Duodenal mucosa (tissue), 2 donors: ENCODE data around the gene SH3PXD2A.
"Not testable (repeated sequence)": the region's sequence is repeated elsewhere in the genome, so short reads cannot be mapped to it uniquely, and the experiment has no call there.

ENCODE experiments used
- H3K27ac ChIP-seq: one replicate; pipeline ENCODE4 v1.7.0; 2013; ENCODE audit warnings: low read depth, low read length
- H3K27me3 ChIP-seq, 2 donors: one replicate each; pipeline ENCODE4 v1.7.0; 2013; ENCODE audit warnings: low read length in 2 of 2, control low read depth in 1 of 2; ENCODE audit not compliant: insufficient read depth in 2 of 2, control insufficient read depth in 1 of 2
- H3K36me3 ChIP-seq, 2 donors: one replicate each; pipeline ENCODE4 v1.7.0; 2013; ENCODE audit warnings: low read length in 2 of 2, control low read depth in 1 of 2; ENCODE audit not compliant: insufficient read depth in 2 of 2, control insufficient read depth in 1 of 2
- H3K4me1 ChIP-seq, 2 donors: one replicate each; pipeline ENCODE4 v1.7.0; 2013; ENCODE audit warnings: low read length in 2 of 2, control low read depth in 1 of 2; ENCODE audit not compliant: insufficient read depth in 2 of 2, control insufficient read depth in 1 of 2
- H3K4me3 ChIP-seq, 2 donors: one replicate each; pipeline ENCODE4 v1.7.0; 2013; ENCODE audit warnings: low read length in 2 of 2, low read depth in 1 of 2
- H3K9ac ChIP-seq, 2 donors: one replicate each; pipeline ENCODE4 v1.7.0; 2013; ENCODE audit warnings: low read length in 2 of 2, low read depth in 1 of 2
- H3K9me3 ChIP-seq, 2 donors: one replicate each; pipeline ENCODE4 v1.7.0; 2013; ENCODE audit warnings: low read length in 2 of 2, control low read depth in 1 of 2; ENCODE audit not compliant: control insufficient read depth in 1 of 2

The SH3PXD2A gene

DNA sequence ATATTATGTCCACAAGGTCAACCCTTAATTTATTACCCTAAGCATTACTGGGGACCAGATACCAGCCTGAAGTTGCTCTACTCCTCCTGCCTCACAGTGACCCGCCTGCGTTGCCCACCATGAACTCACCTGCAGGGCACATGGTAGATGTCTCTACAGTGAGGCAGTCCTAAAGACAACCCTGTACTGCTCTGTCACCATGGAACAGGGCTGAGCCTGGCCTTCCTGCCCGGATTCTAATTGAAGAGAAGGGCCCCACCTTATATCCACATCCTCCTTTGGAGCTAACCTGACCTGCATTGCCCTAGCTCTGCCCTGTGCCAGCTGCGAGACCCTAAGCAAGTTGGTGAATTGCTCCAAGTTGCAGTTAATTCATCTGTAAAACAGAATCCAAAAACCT, 4.1 kb downstream of the SH3PXD2A start:
- peaks cover 51 to 57% of the 10 kb centered on the region in 2 donors for H3K4me1 ChIP-seq
- no peaks in the 10 kb centered on the region for H3K9me3 ChIP-seq
- no peaks in the 10 kb centered on the region for H3K36me3 ChIP-seq
- H3K9ac ChIP-seq = no peak overlapping the region
- no peak overlapping the region for H3K4me3 ChIP-seq
- H3K27me3 ChIP-seq = peaks cover 0 to 4% of the 10 kb centered on the region in 2 donors
- no peak overlapping the region for H3K27ac ChIP-seq

DNA sequence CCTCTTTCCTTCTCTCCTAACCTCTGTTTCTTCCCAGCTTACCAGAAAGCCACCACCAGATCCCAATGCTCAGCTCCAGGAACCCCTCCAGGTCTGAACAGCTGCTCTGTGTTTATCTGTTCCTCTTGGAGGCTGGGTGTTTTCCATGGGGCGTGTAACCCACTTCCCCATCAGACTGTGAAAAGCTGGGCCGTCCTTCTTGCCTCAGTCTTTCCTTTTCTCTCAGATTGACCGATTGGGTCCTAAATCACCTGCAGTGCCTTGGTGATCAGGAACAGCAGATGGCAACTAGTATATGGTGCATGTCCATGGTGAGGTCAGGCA, 4.8 kb downstream of the SH3PXD2A start:
- no peaks in the 10 kb centered on the region for H3K9me3 ChIP-seq
- H3K36me3 ChIP-seq = no peaks in the 10 kb centered on the region
- H3K9ac ChIP-seq = no peak overlapping the region
- H3K27me3 ChIP-seq = peaks cover 0 to 4% of the 10 kb centered on the region in 2 donors
- peaks cover 54 to 60% of the 10 kb centered on the region in 2 donors for H3K4me1 ChIP-seq
- no peak overlapping the region for H3K27ac ChIP-seq
- H3K4me3 ChIP-seq = no peak overlapping the region

DNA sequence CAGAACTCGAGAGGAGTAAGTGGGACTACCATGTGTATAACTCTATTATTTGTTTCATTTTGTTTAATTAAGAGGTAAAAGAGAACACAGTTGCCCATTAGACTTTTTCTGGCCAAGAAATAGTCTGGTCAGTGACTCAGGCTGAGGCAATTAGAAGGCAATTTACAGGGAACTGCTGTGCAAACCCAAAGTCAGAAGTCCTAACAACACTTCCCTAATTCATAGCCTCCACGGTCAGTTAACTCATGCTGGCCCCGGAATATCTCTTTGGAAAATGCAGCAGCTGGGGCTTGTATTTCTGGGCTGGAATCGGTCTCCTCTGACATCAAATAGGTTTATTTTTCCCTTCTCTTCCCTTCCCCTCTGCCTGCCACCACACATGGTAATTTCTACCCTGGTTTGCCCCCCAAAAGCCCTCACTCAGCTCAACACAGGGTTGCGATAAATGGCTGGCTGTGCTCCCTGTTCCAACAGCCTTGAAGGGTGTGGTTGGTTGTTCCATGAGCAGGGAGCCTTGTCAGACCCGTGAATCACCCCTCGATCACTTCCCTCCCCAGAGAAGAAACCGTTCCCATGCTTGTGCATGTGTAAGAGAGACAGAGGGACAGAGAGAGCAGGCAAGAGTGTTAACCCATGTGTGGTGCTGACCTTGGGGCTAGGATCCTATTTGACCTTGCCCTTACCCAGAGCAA, 5.3 kb downstream of the SH3PXD2A start:
- no peaks in the 10 kb centered on the region for H3K36me3 ChIP-seq

DNA sequence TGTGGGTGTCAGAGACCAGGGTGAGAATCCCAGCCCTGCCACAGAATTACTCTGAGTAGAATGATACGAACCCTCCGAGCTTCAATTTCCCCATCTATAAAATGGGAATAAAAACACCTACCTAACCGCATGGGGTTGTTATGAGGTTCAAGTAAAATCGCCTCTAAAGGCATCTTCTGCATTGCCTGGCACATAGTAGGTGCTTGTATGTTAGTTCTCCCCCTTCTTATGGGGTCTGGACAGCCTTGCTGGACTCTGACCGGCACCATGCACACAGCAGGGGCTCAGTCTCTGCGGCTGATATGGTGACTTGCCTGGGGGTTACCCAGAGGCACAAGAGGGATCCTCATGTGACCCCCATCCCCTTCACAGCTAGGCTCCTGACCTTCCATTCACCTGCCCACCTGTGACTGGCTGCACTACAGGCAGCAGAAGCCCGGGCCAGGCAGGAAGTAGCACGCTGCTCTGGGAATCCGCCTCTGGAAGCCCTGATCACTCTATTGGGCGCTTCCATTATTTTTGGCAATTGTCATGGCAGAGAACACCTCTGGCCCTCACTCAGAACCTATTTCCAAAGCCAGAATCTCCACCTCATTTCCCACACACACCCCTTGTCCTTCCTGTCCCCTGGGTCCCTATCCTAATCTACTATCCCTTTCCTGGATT, 6.0 kb downstream of the SH3PXD2A start:
- H3K27me3 ChIP-seq = peaks cover 0 to 4% of the 10 kb centered on the region in 2 donors
- no peak overlapping the region for H3K27ac ChIP-seq
- H3K9ac ChIP-seq = no peak overlapping the region
- H3K4me3 ChIP-seq = no peak overlapping the region
- H3K36me3 ChIP-seq = no peaks in the 10 kb centered on the region
- H3K4me1 ChIP-seq = peaks cover 52 to 55% of the 10 kb centered on the region in 2 donors
- H3K9me3 ChIP-seq = no peaks in the 10 kb centered on the region

More for the DNA sequence above, 5.3 kb downstream of the SH3PXD2A start:
- Histone ChIP-seq H3K9ac (no peak overlapping the region), H3K4me1 (peaks cover 54 to 59% of the 10 kb centered on the region in 2 donors), H3K27me3 (peaks cover 0 to 4% of the 10 kb centered on the region in 2 donors), H3K27ac (peak overlapping the region; percentile 13), H3K4me3 (no peak overlapping the region), H3K9me3 (no peaks in the 10 kb centered on the region)

DNA sequence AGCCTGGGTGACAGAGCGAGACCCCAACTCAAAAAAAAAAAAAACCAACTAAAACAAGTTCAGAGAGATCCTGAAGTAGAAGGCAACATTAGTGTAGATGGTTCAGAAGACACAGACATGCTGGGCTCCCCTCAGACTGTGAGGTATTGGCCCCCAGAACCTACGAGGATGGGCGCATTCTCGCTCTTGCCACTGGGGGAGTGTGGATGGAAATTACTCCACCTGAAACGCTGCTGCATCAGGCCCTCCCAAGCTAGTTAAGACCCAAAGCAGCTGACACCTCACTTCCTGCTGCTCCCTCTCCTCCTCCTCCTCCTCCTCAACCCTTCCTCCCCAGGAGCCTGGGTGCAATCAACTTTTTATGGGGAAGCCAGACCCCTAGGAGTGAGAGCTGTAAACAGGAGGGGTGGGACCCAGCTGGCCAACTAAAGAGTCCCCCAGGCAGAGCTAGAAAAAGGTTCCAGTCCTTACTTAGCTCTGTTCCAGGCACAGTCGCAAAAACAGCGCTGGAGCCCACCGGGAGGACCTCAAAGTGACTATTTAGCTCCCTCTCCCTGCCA, 7.4 kb downstream of the SH3PXD2A start:
- peaks cover 47 to 49% of the 10 kb centered on the region in 2 donors for H3K4me1 ChIP-seq
- no peak overlapping the region for H3K27ac ChIP-seq
- H3K27me3 ChIP-seq = no peaks in the 10 kb centered on the region
- H3K4me3 ChIP-seq = no peak overlapping the region
- H3K9ac ChIP-seq = no peak overlapping the region
- no peaks in the 10 kb centered on the region for H3K36me3 ChIP-seq
- no peaks in the 10 kb centered on the region for H3K9me3 ChIP-seq

DNA sequence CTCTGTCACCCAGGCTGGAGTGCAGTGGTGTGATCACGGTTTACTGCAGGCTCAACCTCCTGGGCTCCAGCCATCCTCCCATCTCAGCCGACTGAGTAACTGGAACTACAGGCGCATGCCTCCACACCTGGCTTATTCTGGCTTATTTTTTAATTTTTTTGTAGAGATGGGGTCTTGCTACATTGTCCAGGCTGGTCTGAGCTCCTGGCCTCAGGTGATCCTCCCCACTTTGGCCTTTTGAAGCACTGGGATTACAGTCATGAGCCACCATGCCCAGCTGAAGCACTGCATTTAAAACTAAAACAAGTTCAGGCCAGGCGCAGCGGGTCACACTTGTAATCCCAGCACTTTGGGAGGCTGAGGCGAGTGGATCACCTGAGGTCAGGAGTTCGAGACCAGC, 8.0 kb downstream of the SH3PXD2A start:
- Histone ChIP-seq H3K27ac (no peak overlapping the region), H3K9me3 (no peaks in the 10 kb centered on the region), H3K4me3 (no peak overlapping the region), H3K27me3 (no peaks in the 10 kb centered on the region), H3K4me1 (peaks cover 47 to 48% of the 10 kb centered on the region in 2 donors), H3K36me3 (no peaks in the 10 kb centered on the region), H3K9ac (no peak overlapping the region)

DNA sequence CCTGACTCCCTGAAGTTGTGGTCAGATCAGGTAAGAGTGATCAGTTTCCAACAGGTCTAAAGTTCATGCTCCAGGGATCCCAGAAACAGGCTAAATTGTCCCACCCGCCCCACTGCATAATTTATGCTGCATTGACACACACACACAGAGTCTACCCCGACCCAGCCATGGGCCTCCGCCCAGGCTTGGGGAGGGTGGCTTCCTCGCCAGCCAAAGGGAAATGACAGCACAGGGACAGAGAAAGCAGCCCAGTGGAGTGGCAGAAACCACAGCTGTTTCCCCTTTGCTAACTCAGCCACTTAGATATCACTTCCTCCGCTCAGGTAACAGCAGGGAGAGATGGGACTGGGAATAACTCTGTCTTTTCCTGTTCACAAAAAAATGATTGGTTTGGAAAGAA, 9.4 kb downstream of the SH3PXD2A start:
- H3K4me1 ChIP-seq = peaks cover 34 to 35% of the 10 kb centered on the region in 2 donors
- no peaks in the 10 kb centered on the region for H3K27me3 ChIP-seq
- peak overlapping the region in 1 of 2 donors; percentile 16 for H3K4me3 ChIP-seq
- H3K9me3 ChIP-seq = no peaks in the 10 kb centered on the region
- no peak overlapping the region for H3K27ac ChIP-seq
- H3K9ac ChIP-seq = no peak overlapping the region
- H3K36me3 ChIP-seq = no peaks in the 10 kb centered on the region

DNA sequence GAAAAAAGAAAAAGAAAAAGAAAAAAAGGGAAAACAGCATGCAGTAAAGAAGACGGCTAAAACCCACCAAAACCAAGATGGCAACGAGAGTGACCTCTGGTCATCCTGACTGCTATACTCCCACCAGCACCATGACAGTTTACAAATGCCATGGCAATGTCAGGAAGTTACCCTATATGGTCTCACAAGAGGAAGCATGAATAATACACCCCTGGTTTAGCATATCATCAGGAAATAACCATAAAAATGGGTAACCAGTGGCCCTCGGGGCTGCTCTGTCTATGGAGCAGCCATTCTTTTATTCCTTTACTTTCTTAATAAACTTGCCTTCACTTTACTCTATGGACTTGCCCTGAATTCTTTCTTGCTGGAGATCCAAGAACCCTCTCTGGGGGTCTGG, 10.0 kb downstream of the SH3PXD2A start:
- H3K4me3 ChIP-seq, H3K27ac ChIP-seq, H3K9ac ChIP-seq, H3K27me3 ChIP-seq, H3K36me3 ChIP-seq, H3K9me3 ChIP-seq: not testable (repeated sequence)
- peaks cover 31 to 34% of the 10 kb centered on the region in 2 donors for H3K4me1 ChIP-seq

DNA sequence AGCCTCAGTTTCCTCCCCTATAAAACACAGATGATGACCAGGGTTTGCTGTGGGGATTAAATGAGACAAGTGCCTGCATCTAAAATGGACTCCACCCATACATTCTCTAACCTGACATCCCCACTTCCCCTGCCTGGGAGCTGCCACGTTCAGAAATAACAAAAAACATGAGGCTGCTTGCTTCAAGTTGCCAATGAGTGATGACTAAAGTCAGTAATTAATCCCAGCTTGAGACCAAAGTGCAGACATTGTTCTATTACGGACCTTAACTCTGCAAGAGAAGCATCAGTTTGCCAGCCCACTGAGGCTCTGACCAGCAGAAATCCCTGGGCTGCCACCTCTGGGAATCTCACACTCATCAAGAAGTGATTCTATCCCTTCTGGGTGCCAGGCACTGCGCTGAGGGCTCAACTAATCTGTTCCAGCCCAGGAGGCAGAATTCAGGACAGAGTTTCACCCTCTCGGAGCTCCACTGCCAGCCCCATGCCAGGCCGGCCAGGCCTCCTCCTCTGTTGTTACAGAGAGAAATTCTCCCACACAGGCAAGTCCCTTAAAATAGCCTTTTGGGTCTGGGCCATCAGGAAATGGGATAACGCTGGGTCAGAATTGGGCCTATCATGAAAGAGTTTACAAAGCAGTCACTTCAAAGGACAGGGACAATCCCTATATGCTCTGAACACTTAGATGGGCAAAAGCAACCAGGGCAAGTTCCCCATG, 11.4 kb downstream of the SH3PXD2A start:
- Histone ChIP-seq H3K9ac (no peak overlapping the region), H3K4me1 (peaks cover 21 to 38% of the 10 kb centered on the region in 2 donors), H3K4me3 (no peak overlapping the region), H3K27ac (no peak overlapping the region), H3K27me3 (no peaks in the 10 kb centered on the region), H3K36me3 (no peaks in the 10 kb centered on the region), H3K9me3 (no peaks in the 10 kb centered on the region)

DNA sequence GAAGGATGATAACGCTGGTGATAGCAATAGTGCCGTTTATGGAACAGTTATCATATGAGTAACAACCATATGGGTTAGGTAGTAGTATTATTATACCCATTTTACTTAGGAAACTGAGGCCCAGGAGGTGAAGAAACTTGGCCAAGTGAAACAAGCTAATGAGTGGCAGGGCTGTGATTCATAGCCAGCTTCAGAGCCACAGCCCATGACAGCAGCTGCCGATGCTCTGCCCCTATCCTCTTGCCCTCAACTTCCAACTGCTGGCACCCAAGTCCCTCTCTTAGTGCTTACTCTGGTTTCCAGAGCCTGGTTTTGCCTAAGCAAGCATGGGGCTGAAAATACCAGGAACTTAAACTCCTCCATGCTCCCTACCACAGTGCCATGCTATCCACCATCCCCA, 12.3 kb downstream of the SH3PXD2A start:
- Histone ChIP-seq H3K36me3 (no peaks in the 10 kb centered on the region), H3K4me3 (no peak overlapping the region), H3K27me3 (no peaks in the 10 kb centered on the region), H3K9me3 (no peaks in the 10 kb centered on the region), H3K27ac (no peak overlapping the region), H3K4me1 (peaks cover 21 to 37% of the 10 kb centered on the region in 2 donors), H3K9ac (no peak overlapping the region)
